ENCODE measurements around the gene DMAC2L.

- no peak for TF ChIP-seq EZH2 (IDR thresholded peaks at IDR 0.05; ENCODE audit: insufficient read depth, poor library complexity, severe bottlenecking)
- TF ChIP-seq EZH2phosphoT487 (IDR thresholded peaks at IDR 0.05; ENCODE audit: insufficient read depth, low read depth), result no peak
These were observed 21.8 kb upstream of the DMAC2L start for GRCh38 chr14:50290306-50290705.
